Erythroblast (primary cell): ENCODE data around the gene XYLT2.
"Not testable (repeated sequence)": the region's sequence is repeated elsewhere in the genome, so short reads cannot be mapped to it uniquely, and the experiment has no call there.

ENCODE experiments used
- DNase-seq, 2 experiments: peaks; one replicate each; lab custom pipeline; 2025; lab: John Stamatoyannopoulos, UW
- GATA1 ChIP-seq: IDR thresholded peaks from 2 replicates; pipeline ENCODE4 v1.6.1; 2011; ENCODE audit warnings: low read depth, mild to moderate bottlenecking, control low read depth, low read length, moderate library complexity
- POLR2A ChIP-seq: IDR thresholded peaks from 2 replicates; pipeline ENCODE4 v1.6.1; 2011; ENCODE audit warnings: mild to moderate bottlenecking, low read length

XYLT2 gene

GRCh38 chr17:50311483-50311882 lies 34.4 kb upstream of the XYLT2 start:
- no peak for TF ChIP-seq GATA1
- TF ChIP-seq POLR2A = no peak
- no peak for DNase-seq

DNA sequence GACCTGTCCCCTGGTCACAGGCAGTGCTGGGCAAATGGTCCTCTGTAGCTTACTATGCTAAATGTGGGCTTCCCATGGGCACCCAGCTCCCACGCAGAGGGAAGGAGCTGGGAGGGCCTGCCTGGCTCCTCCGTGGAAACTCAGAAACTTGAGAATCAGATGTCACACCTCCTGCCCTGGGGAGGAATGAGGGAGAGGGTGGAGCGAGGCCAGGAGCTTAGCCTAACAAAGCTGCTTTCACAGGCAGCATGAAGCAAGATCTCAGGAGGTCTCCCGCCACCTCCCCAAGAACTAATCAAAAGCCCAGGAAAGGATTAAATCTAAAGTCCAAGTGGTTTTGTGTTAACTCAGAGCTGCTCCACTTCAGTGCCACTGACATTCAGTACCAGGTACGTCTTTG lies 33.6 kb upstream of the XYLT2 start:
- no peak for DNase-seq
- TF ChIP-seq GATA1 (no peak), POLR2A (no peak)

DNA sequence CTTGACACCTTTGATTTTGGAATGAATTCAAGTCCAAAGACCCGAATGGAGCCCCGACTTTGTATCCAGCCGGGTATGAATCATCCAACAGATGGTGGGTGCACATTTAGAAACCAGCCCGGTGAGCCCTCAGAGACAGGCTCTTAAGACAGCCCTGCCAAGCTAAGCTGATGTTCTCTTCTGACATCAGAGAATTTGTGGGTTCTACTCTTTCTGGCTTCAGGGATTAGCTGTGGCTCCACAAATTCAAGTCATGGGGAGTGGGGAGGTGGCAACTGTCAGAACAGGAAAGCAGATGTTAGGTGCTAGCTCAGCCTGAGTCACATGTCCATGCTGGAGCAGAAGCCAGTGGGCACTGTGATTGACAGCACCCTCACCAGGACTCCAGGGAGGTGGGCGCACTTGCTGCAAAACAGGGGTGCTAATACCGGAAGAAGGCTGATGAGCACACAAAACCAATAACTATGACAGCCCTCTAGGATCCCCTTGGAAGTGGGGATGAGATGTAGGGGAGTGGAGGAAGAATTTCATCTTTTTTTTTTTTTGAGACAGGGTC lies 31.4 kb upstream of the XYLT2 start:
- no peak for TF ChIP-seq GATA1
- TF ChIP-seq POLR2A = no peak

GRCh38 chr17:50316016-50316587 lies 29.8 kb upstream of the XYLT2 start:
- no peak for TF ChIP-seq POLR2A
- TF ChIP-seq GATA1 = no peak
- DNase-seq = no peak

More for the DNA sequence above, 31.4 kb upstream of the XYLT2 start:
- no peak for DNase-seq

DNA sequence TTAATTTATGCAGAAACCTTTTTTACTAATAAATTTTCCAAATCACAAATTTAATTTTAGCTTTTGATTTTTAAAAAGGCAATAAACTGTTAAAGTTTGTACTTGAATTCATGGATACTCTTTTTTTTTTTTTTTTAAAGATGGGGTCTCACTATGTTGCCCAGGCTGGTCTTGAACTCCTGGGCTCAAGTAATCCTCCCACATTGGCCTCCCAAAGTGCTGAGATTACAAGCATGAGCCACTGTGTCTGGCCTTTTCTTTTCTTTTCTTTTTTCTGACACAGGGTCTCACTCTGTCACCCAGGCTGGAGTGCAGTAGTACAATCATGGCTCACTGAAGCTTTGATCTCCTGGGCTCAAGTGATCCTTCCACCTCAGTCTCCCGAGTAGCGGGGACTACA lies 29.3 kb upstream of the XYLT2 start:
- not testable (repeated sequence) for DNase-seq

DNA sequence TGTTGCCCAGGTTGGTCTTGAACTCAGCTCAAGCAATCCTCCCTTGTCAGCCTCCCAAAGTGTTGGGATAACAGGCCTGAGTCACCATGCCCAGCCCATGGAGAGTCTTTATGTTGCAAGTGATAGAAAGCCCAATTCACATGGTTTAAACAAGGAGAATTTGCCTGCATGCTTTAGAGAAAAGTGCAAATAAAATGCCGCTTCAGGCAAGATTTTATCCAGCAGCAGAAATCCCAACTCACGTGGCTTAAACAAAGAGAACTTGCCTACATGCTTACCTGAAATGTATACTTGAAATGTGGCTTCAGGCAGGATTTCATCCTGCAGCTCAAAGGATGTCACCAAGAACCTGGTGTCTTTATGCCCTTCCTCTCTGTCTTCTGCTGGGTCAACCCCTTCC lies 28.8 kb upstream of the XYLT2 start:
- TF ChIP-seq POLR2A (no peak), GATA1 (no peak)
- no peak for DNase-seq

GRCh38 chr17:50318501-50319285 lies 27.2 kb upstream of the XYLT2 start:
- no peak for TF ChIP-seq POLR2A
- no peak for TF ChIP-seq GATA1
- no peak for DNase-seq

DNA sequence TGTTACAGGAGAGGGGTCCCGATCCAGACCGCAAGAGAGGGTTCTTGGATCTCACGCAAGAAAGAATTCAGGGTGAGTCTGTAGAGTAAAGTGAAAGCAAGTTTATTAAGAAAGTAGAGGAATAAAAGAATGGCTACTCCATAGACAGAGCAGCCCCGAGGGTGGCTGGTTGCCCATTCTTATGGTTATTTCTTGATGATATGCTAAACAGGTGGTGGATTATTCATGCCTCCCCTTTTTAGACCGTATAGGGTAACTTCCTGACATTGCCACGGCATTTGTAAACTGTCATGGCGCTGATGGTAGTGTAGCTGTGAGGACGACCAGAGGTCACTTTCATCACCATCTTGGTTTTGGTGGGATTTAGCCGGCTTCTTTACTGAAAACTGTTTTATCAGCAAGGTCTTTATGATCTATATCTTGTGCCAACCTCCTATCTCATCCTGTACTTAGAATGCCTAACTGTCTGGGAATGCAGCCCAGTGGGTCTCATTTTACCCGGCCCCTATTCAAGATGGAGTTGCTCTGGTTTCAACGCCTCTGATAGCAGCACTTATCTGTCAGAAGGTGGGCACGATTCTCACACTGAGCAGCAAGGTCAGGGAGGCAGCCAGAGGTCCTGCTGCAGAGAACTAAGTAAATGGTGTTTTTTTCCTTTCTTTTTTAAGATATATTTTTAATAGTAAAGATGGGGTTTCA lies 26.5 kb upstream of the XYLT2 start:
- no peak for TF ChIP-seq GATA1
- TF ChIP-seq POLR2A = no peak
- DNase-seq = no peak

- TF ChIP-seq POLR2A = no peak
- no peak for TF ChIP-seq GATA1
- DNase-seq = no peak
These were observed 23.7 kb upstream of the XYLT2 start for GRCh38 chr17:50322271-50322670.

DNA sequence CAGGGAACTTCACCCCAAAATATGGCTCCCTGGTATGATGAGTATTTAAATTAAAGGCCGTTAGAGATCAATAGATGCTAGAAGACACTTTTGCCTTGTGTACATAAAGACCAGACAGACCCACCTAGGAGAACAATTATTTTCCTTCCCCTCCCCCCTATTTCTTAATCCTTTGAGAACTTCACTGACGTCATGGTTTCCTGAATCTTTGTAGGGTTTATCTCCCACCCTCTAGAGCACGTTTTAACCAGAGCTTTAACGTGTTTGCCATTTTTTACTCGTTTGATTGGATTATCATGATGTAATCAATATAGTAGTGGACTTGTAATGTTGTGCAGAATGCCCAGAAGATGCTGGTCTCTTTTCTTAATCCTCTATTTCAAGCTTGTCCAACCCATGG lies 22.9 kb upstream of the XYLT2 start:
- TF ChIP-seq POLR2A (no peak), GATA1 (no peak)
- DNase-seq = no peak

DNA sequence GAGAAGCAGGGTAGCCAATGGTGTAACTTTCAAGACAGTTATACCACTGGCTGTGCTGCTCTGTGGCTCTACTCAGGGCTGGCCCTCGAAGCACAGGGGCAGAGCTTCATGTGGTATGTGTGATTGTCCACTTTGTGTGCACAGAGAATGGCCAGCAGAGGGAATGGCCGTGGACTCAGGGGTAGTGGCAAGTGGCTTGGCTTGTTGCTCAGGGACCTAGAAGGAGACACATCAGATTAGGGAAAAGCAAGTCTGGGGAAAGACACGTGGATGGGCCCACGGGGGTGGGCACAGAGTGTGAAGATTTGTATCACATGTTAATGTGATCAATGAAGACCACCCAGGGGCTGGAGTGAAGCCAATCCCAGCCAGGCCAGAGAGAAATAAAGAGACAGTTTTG lies 20.0 kb upstream of the XYLT2 start:
- DNase-seq = no peak
- TF ChIP-seq GATA1 = no peak
- TF ChIP-seq POLR2A = no peak

GRCh38 chr17:50326831-50327364 lies 19.0 kb upstream of the XYLT2 start:
- no peak for DNase-seq

GRCh38 chr17:50328363-50329325 lies 17.3 kb upstream of the XYLT2 start:
- DNase-seq = no peak
- no peak for TF ChIP-seq GATA1
- TF ChIP-seq POLR2A = no peak

More at GRCh38 chr17:50326831-50327364, 19.0 kb upstream of the XYLT2 start:
- no peak for TF ChIP-seq POLR2A
- TF ChIP-seq GATA1 = no peak
